SHP77 treated with DMSO at 0.1 percent for 48 hours (cell line): ENCODE measurements around the gene RASD1.
A peak's percentile ranks its signal among the peaks of the same experiment; 100 is the strongest.

Experiments
- DNase-seq: peaks from one replicate; lab custom pipeline; 2025; lab: John Stamatoyannopoulos, UW

Gene RASD1

GRCh38 chr17:17510456-17511292 lies 14.5 kb upstream of the RASD1 start:
- DNase-seq: no peak

- no peak for DNase-seq
Observed at GRCh38 chr17:17509601-17510425, 13.6 kb upstream of the RASD1 start.

- no peak for DNase-seq
Observed at GRCh38 chr17:17508646-17509591, 12.7 kb upstream of the RASD1 start.

DNA sequence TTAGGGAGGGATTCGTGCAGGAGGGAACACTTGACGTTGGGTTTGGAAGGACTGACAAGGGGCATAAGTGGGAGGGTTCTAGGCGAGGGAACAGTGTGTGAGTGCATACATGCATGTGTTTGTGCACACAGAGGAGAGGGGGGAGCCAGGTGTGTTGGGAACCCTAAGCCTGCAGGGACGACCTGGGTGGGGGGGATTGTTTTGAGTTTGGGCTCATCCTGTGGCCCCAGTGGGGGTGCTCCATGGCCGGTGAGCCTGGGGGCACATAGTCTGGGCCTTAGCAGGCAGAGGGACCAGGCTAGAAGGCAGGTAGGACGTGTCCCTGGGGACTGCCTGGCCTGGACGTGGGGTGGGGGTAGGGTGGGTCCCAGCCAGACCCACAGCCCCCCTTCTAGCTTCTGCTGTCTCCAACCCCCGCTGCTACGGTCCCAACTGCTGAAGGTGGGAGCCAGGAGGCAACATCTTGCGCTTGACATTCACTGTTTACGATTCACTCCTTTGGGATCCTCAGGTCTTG lies 11.9 kb upstream of the RASD1 start:
- DNase-seq: no peak

DNA sequence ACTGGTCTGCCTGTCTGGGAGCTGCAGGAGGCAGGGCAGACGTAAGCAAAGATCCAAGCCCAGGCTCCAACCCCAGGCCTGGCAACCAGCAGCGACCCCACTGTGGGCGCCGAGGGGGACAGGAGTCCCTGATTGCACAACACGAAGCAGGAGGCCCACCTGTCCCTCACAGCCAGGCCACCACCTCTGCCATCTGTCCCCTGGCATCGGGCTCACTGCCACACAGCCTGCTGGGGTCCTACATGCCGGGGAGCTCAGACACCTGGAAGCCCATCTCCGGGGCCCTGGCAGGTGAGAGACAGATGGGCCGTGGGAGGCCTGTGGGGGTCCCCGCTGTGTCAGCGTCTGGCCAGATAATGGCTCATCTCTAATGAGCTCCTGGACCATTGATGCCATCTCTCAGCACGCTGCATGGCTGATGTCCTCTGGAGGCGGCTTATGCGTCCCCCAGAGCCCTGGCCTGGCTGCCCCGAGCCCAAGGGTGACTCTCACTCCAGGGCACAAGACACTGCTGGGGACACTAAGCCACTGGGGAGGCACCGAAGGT lies 11.3 kb upstream of the RASD1 start:
- DNase-seq: no peak

GRCh38 chr17:17506893-17507464 lies 10.8 kb upstream of the RASD1 start:
- peak; percentile 99 for DNase-seq

DNA sequence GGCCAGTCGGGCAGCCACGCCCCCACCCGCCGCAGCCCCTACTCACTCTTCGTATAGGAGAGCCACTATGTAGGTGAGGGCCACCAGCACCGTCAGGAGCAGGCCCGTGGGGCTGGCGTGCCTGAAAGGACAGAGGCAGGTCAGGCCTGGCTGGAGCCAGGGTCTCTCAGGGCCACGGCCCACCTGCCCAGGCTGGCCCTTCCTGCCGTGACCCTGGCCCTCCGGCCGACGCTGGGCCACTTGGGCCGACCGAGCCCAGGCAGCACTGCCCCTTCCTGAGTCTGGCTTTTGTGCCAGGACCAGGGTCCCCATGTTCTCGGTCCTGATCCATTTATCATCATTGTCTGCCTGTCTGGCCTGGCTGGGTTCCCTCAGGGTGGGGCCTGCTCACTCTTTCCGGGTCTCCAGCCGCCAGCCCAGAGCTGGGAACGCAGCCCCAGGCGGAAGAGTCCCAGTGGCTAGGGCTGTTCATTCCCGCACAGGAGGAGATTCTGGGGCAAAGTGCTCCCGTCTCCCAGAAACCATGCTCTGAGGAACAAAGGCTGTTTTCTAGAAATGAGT lies 10.1 kb upstream of the RASD1 start:
- DNase-seq: no peak

DNA sequence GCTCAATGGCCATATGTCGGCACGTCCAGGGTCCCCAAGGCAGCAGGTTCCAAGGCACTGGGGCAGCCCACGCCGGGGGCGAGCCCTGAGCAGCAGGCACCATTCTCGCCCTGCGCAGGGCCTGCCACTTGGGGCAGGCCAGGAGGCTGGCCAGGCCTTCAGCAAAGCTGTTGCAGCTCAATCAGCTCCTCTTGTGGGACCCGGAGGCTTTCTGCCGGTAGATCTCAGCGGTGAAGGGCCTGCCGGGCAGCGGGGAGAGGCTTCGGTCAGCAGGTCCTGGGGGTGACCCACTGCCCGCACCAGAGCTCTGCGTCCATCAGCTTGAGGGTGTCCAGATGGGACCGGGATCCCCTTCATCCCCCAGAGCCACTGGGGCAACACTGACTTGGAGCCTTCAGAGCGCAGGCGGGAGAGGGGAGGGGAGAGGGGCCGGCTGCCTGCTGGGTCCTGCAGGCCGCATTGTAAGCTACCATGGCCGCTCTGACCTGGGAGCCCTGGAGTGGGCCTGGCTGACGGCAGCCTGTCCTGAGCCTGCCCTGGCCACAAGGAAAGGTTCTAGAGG lies 9.5 kb upstream of the RASD1 start:
- no peak for DNase-seq

GRCh38 chr17:17505151-17505550 lies 9.0 kb upstream of the RASD1 start:
- DNase-seq: no peak

- DNase-seq: no peak
Observed at GRCh38 chr17:17504341-17505140, 8.3 kb upstream of the RASD1 start.

DNA sequence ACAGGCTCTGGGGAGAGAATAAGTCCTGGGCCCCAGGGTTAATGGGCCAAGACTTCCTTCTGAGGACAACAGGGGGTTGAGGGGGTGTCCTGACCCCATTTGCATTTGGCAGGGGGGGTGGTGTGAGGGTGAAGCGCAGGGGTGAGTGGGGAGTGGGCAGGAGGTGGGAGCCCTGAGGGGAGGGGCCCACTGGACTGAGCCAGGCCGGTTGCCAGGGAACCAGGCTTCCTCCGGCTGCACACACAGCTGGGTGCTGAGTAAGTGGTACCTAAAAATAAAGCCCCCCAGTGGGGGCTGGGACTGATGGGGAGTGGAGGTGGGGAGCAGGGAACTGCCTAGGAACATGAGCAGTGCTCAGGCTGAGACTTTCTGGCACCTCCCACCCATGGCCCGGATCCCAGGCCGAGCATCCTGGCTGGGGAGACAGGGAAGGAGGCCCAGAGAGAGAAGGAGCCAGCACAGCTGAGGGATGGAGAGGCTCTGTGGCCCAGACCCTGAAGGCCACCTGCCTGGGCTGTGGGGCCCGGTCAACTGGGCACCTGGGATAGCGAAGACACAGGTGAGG lies 7.5 kb upstream of the RASD1 start:
- no peak for DNase-seq

DNA sequence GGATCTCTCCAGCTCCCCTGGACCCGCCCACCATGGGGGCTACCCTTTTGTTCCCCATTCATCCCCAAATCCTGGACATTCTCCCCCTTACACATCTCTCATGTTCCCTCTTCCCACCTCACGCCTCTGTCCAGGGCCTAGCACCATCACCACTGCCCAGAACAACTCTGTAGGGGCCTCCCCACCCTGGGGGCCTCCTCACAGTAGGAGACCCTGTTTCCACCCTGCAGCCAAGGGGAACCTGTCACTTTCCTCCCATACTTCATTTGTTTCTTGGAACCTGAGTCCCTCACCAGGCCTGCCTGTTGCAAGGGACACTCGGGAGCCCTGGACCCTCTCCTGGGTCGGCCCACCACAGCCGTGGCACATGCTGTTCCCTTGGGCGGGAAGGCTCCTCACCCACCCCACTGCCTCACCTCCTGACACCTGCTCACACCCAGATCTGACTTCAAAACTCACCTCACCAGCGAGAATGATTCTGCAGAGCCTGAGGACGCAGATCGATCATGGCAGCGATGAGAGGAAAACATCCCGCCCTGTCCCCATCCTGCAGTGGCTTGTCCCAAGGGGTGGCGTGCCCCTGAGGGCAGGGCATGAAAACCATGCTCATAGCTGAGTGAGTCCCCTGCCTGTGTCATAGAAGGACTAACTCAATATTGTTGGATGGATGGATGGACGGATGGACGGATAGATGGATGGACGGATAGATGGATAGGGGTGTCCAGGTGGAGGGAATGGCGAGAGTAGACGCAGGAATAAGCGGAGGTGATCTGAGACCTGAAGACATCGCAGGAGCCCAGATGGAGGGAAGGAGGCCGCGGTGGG lies 6.8 kb upstream of the RASD1 start:
- DNase-seq: no peak

- no peak for DNase-seq
Observed at GRCh38 chr17:17500999-17501605, 4.9 kb upstream of the RASD1 start.

DNA sequence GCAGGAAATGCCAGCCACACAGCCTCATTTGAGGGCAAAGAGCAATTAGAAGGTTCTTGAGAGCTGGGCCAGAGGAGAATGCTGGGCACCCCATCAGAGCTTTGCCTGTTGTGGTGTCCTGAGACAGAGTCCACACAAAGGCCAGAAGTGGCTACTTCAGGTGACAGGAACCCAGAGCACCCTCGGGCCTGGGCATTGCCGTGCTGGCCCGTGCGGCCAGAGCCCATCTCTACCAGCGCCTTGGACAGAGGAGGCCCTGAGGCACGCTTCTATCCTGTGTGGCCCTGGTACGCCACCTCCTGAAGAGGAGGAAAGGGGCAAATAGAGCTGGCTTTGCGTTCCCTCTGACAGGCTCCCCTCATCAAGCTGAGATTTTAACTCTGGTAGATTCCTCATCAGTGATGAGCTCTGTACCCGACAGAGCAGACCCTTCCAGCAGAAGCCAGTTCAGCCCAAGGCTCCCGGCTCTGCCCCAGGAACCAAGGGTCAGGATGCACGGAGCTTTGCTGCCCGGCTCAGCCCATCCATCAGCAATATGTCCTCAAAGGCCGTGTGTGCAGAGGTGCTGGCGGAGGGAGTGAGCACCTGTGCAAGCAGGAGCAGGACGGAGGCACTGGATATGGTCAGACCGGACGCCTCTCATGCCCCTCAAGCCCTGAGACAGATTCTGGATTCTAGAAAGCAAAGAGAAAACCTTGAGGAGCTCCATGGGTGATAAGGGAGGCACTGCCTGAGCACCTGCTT lies 3.4 kb upstream of the RASD1 start:
- DNase-seq: peak; percentile 33

DNA sequence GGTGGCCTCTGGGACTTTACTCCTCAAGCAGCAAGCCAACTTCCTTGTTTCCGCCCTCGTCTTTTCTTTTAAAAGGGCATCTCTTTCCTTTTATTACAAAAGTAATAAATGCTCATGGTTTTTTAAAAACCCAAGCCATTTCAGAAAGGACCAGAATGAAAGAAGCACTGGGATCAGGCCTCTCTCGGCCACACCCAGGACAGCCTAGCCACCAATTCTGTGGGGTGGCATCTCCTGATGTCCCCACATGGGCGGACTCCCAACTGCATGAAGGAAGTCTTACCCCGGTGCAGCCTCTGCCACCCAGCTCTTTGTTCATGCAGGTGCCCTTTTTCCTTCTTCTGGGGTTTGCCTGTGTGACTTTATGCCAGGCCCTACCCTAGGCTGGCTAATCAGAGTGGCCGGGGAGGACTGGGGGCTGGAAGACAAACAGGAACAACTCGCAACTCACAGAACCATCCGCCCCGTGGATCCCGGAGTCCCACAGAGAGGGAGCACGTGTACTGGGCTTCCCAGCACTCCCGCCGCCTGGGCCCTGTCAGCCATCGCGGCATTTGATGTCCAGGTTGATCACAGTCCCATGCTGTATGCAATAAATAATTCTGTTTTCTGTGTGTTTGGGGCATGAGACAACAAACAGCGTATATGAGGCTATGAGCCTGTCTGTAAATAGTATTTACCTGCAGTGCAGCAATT lies 2.6 kb upstream of the RASD1 start:
- no peak for DNase-seq

DNA sequence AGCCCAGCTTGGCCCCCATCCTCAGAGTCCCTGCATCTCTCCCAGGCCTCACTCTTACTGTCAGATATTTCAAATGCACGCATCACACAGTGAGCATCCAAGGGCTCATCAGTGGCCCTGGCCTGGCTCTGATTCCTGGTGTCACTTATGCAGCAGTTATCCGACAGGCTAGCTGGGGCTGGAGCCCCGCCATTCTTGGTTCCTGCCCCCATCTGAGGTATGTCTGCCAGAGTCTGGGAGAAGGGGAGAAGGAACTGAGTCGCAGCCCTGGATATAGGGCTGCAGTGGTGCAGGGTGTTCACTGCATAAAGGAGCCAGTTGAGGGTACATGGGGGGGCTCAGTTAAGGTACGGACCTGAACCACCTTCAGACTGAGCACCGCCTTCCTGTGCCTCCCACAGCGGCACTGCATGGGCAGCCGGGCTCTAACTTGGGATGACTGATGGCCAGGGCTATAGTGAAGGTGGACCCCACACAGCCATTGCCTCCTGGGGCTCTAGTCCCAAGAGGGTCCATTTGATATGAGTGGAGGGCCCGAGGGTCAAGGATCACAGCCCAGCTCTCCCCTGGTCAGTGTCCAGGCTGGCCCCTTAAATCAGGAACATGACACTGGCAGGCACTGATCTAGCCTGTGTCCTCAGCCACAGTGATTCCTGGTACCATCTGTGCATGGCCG lies 1.8 kb upstream of the RASD1 start:
- DNase-seq: no peak
